Measurements from ENCODE around the gene STK32B. TPM values are rescaled to one million over a fixed set of nuclear protein-coding genes. Genes with fewer than 3 reads are reported as not detected.

STK32B gene
- total and polyA plus RNA-seq, 2 experiments from 2014 or later, result not detected

DNA sequence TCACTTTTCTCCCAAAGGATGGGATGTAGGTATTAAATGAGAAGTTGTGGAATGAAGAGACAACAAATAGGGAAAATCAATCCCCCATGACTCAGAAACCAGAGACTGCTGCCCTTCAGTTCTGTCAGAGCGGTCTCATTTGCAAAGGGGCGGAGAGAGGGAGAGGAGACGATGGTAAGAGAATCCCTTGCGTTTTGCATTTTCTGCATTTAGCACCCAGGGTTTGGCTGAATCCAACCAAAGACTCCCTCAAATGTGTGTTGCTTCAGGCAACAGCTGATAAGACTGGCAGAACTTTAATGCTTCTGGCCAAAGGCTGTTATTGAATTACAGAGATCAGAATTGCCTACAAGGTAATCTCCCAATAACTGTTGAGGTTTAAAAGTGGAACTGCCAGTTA, 426.9 kb downstream of the STK32B start:
- Histone ChIP-seq H3K27me3 (no peaks in the 10 kb centered on the region), H3K27ac (no peak overlapping the region), H3K4me1 (ENCODE audit: low read depth) (no peaks in the 10 kb centered on the region), H3K9me3 (ENCODE audit: low read depth) (no peaks in the 10 kb centered on the region), H3K4me3 (no peak overlapping the region), H3K36me3 (no peaks in the 10 kb centered on the region)
- DNase-seq (ENCODE audit: low read depth in 1 of 2, low spot score in 1 of 2), result no peak
- TF ChIP-seq, protein P1, sequence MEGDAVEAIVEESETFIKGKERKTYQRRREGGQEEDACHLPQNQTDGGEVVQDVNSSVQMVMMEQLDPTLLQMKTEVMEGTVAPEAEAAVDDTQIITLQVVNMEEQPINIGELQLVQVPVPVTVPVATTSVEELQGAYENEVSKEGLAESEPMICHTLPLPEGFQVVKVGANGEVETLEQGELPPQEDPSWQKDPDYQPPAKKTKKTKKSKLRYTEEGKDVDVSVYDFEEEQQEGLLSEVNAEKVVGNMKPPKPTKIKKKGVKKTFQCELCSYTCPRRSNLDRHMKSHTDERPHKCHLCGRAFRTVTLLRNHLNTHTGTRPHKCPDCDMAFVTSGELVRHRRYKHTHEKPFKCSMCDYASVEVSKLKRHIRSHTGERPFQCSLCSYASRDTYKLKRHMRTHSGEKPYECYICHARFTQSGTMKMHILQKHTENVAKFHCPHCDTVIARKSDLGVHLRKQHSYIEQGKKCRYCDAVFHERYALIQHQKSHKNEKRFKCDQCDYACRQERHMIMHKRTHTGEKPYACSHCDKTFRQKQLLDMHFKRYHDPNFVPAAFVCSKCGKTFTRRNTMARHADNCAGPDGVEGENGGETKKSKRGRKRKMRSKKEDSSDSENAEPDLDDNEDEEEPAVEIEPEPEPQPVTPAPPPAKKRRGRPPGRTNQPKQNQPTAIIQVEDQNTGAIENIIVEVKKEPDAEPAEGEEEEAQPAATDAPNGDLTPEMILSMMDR (IDR thresholded peaks at IDR 0.05; ENCODE audit: low read depth, low read length), result no peak

DNA sequence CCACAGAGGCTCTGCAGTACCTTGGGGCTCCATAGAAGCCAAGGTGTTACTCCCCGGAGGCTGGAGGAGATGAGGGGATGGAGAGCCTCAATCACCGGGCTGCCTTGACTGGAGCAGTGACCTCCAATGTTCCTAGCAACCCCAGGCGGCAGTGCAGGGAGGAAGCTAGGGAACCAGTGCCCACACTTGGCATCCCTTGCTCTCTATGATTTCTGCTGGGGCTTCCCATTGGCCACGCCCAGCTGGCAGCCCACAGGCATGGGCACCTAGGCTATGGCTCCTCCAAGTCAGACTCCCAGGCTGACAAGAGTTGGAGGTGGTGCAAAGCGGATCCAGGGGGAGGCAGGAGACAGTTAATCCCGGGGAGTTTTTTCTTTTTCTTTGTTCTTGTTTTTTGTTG, 427.4 kb downstream of the STK32B start:
- Histone ChIP-seq H3K36me3 (no peaks in the 10 kb centered on the region), H3K4me3 (no peak overlapping the region), H3K9me3 (ENCODE audit: low read depth) (no peaks in the 10 kb centered on the region), H3K4me1 (ENCODE audit: low read depth) (no peaks in the 10 kb centered on the region), H3K27ac (no peak overlapping the region), H3K27me3 (no peaks in the 10 kb centered on the region)
- TF ChIP-seq, protein P1 (IDR thresholded peaks at IDR 0.05; ENCODE audit: low read depth, low read length), result no peak
- DNase-seq (ENCODE audit: low read depth in 1 of 2, low spot score in 1 of 2), result no peak

DNA sequence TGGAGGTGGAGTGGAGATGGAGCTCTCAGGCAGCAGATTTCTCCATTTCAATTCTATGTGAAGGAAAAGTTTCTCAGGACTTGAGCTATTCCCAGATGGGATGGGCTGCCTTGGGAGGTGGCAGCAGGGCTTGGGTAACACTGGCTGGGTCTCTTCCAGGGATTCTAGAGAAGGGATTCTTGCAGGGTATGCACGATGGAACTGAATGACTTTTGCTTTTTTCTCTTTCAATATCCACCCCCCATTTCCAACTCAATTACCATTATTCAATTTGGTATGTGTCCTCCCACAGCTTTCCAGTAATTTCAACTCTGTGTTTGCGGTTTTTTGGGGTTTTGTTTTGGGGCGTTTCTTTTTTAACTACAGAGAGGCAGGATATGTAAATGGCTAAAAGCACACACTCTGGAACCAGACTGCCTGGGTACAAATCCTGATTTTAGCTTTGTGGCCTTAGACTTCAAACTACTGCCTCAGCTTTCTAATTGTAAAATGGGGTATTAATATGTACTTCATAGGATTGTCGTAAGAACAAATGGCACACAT, 428.3 kb downstream of the STK32B start:
- DNase-seq (ENCODE audit: low read depth in 1 of 2, low spot score in 1 of 2), result no peak
- no peaks in the 10 kb centered on the region for H3K36me3 ChIP-seq
- no peaks in the 10 kb centered on the region for H3K27me3 ChIP-seq
- no peaks in the 10 kb centered on the region for H3K9me3 ChIP-seq (ENCODE audit: low read depth)
- TF ChIP-seq, protein P1 (IDR thresholded peaks at IDR 0.05; ENCODE audit: low read depth, low read length), result no peak
- no peaks in the 10 kb centered on the region for H3K4me1 ChIP-seq (ENCODE audit: low read depth)
- H3K27ac ChIP-seq, result no peak overlapping the region
- no peak overlapping the region for H3K4me3 ChIP-seq

DNA sequence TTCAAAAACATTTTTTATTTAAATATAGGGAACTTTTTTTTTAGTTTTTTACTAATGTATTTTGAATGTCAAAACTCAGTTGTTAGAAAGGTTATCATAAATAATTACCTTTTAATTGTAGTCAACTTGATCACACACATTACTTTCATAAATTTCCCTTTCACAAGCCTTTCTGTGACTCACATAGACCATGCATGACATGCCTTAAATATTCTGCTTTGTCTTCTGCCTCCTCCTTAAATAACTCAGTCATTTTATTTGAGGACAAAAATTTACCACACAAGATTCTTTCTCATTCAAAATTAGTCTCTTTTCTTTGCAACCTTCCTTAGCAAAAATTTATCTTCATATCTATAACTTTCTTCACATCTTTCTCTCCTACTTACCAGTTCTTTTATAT, 437.1 kb downstream of the STK32B start:
- Histone ChIP-seq H3K4me3 (no peak overlapping the region), H3K4me1 (ENCODE audit: low read depth) (no peaks in the 10 kb centered on the region), H3K27ac (no peak overlapping the region), H3K27me3 (no peaks in the 10 kb centered on the region), H3K9me3 (ENCODE audit: low read depth) (no peaks in the 10 kb centered on the region), H3K36me3 (no peaks in the 10 kb centered on the region)
- TF ChIP-seq, protein P1 (IDR thresholded peaks at IDR 0.05; ENCODE audit: low read depth, low read length), result no peak
- DNase-seq (ENCODE audit: low read depth in 1 of 2, low spot score in 1 of 2), result no peak

DNA sequence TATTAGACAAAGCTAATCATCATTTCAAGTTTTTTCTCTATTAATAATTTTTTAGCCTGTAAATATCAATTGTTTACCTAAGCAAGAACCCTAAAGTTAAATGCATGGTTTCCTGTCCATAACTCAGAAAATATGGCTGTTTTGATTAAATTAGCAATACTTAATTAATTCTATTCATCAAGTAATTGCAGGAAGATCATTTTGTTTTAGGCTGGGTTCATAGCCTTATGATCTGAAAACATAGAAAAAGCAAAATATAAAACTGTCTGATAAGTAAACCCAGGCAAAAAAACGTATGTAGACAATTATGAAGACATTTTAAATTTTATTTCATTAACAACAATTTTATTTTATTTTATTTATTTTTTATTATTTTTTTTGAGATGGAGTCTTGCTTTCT, 438.0 kb downstream of the STK32B start:
- no peak overlapping the region for H3K27ac ChIP-seq
- no peak overlapping the region for H3K4me3 ChIP-seq
- no peak for DNase-seq (ENCODE audit: low read depth in 1 of 2, low spot score in 1 of 2)
- H3K4me1 ChIP-seq (ENCODE audit: low read depth), result no peaks in the 10 kb centered on the region
- TF ChIP-seq, protein P1 (IDR thresholded peaks at IDR 0.05; ENCODE audit: low read depth, low read length), result no peak
- H3K27me3 ChIP-seq, result no peaks in the 10 kb centered on the region
- H3K9me3 ChIP-seq (ENCODE audit: low read depth), result no peaks in the 10 kb centered on the region
- no peaks in the 10 kb centered on the region for H3K36me3 ChIP-seq

DNA sequence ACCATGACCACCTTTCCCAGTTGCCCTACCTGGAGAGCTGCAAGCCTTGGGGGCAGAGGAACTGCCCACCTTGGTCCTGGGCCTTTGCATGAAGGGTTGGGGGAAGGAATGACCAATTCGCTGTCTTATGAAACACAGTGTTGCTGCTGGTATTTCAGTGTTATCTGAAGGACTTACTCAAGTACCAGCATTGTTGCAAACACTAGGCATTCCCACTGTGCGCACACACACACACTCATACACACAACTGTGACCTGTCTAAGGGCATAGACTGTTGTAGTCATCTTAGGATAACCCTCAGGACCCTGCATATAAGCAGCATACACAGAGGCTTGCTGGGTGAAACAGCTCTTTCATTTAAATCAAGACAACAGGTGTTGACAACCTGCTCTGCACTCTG, 446.2 kb downstream of the STK32B start:
- Histone ChIP-seq H3K27me3 (no peaks in the 10 kb centered on the region), H3K36me3 (no peaks in the 10 kb centered on the region), H3K9me3 (ENCODE audit: low read depth) (no peaks in the 10 kb centered on the region), H3K4me1 (ENCODE audit: low read depth) (no peaks in the 10 kb centered on the region), H3K4me3 (no peak overlapping the region), H3K27ac (no peak overlapping the region)
- TF ChIP-seq, protein P1 (IDR thresholded peaks at IDR 0.05; ENCODE audit: low read depth, low read length), result no peak
- no peak for DNase-seq (ENCODE audit: low read depth in 1 of 2, low spot score in 1 of 2)

Measured in cardiac muscle cell (in vitro differentiated cells and primary cell).